HUDEP-2 (cell line): Measurements from ENCODE around the gene NRG2.

Experiments used
- DNase-seq, 76 experiments: peaks; one replicate each; lab custom pipeline; 2025; ENCODE audit not compliant: unreplicated experiment in 76 of 76; lab: John Stamatoyannopoulos, UW

The NRG2 gene

DNA sequence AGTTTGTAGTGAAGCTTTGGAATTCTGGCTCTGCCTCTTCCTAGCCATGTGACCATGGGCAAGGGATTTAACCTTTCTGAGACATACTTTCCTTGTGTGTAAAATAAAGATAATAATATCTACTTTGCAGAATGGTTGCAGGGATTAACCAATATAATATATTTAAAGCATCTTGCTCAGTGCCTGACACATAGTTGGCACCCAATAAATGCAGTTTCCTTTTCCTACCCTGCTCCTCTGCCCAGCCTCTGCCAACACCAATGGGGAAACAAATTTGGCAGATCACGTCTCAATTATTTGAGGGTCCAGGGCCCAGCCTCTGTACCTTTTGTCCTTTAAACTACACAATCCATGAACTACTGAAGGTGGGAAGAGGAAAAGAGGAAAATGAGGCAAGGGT is 91.1 kb downstream of the NRG2 start:
- DNase-seq: no peak

DNA sequence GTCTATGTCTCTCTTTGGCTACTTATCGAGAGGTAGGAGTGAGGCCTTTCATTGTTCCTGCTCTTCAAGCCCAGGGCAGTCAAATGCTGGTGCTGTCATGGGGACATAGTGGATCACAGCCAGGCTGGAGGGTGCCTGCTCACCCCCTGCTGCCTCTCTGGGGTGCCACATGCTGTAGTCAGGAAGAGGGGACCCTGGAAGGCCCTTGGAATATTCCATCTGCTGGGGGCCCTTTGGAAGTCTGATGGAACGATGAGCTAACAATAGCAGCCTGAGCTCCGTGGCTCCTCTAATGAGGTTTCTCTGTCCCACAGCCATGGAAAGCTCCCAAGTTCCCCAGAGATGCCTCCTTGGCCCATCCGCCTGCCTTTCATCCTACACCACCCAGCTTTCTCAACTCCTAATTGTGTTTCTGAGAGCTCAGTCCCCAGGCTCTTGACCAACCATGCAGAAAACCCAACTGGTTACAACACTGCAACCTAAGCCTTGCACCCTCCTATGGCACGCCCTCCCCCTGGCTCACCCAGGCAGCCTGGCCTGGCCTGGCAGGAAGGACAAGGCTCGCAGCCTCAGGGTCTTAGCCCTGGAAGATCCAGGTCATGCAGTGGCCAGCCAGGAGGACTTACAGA is 91.7 kb downstream of the NRG2 start:
- no peak for DNase-seq

DNA sequence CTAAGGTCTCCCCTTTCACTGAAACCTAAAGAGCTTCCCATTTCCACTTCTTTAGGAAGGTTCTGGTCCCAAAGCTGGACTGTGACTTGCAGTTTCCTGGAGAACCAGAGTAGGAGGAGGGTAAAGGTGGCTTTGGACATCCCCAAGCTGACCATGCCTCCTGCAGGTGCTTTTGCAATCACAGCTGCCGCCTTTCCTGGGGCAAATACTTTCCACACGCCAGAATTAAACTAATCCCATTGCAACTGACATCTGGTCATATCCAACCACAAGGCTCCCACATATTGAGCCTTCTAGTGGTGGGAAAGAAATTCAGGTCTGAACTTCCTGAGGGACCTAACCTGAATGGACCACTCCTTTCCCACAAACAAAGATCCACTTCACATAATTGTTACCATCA is 92.7 kb downstream of the NRG2 start:
- DNase-seq: no peak

DNA sequence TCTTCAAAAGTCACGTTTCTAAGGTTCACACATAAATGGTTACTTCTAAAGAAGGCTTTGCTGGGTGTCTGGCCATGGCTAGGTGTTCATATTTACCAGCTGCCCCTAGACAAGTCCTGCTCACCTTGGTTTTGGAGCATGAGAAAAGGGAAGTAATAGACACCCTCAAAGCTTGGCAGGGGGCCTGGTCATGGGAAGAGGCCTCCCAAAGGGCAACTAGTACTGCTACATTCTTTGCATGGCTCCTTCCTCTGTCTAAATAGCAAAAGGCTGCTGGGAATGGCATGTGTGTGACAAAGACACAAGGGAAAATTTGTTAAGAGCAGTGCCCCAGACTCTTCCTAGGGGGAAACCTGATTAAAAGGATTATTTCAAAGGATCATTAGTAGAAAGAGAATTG is 93.4 kb downstream of the NRG2 start:
- no peak for DNase-seq

DNA sequence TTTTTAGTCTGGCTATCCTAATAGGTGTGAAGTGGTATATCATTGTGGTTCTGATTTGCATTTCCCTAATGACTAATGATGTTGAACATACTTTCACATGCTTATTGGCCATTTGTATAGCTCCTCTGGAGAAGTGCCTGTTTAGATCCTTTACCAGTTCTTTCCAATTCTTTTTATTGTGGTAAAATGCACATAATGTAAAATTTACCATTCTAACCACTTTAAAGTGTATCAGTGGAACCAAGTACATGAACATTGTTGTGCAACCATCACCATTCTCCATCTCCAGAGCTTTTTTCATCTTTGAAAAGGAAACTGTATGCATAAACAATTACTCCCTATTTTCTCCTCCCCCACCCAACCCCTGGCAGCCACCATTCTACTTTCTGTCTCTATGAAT is 95.4 kb downstream of the NRG2 start:
- DNase-seq: no peak

DNA sequence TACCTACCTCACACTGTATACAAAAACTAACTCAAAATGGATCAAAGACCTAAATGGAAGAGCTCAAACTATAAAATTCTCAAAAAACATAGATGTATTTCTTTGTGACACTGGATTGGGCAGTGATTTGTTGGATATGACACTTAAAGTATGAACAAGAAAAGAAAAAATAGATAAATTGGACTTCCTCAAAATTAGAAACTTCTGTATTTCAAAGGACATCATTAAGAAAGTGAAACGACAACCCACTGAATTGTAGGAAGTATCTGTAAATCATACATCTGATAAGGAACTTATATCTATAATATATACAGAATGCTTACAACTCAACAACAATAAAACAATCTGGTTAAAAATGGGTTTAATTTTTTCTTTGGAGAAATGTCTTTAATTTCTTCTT is 96.7 kb downstream of the NRG2 start:
- DNase-seq: no peak

DNA sequence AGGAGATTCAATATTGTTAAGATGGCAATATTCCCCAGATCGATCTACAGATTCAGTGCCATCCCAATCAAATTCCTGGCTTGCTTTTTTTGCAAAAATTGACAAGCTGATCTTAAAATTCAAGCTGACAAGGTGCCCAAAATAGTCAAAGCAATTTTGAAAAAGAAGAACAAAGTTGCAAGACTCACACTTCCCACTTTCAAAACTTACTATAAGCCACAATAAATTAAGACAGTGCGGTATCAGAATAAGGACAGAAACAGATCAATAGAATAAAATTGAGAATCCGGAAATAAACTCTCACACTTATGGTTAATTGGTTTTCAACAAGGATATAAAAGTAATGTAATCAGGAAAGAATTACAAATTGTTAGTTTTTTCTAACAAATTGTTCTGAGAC is 97.1 kb downstream of the NRG2 start:
- DNase-seq: no peak

DNA sequence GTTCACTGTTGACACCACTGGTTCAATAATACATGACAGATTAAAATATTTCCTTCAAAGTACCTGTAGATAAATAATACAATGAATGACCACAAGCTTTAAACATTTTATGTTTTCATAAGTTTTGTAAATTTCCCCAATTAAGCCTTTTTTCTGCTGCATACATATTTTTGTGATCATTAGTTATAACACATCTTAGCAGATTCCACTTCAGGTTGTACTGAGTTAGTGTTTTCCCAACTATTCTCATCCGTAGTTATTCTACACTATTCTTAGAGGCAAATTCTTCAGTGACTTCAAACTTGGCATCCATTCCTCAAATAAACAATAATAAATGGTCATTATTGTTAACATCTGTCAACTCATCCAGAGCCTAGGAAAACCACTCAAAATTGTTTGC is 100.9 kb downstream of the NRG2 start:
- DNase-seq: no peak

DNA sequence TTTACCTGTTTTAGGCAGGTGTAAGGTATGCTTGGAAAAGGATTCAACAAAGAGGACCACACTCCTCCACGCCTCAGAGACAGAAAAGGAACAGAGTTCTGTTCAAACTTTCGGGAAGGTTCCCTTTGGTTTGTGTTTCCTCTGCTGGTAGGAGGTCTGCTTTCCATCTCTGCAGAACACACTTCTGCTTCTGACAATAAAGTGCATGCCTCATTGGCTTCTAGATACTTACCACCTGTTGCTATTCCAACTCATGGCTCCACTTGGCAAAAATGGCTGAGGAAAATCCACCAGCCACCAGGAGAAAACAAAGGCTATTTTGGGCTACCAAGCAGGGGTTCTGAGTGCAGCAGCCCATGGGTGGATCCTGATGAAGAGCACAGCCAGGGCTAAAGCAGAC is 112.7 kb downstream of the NRG2 start:
- no peak for DNase-seq

DNA sequence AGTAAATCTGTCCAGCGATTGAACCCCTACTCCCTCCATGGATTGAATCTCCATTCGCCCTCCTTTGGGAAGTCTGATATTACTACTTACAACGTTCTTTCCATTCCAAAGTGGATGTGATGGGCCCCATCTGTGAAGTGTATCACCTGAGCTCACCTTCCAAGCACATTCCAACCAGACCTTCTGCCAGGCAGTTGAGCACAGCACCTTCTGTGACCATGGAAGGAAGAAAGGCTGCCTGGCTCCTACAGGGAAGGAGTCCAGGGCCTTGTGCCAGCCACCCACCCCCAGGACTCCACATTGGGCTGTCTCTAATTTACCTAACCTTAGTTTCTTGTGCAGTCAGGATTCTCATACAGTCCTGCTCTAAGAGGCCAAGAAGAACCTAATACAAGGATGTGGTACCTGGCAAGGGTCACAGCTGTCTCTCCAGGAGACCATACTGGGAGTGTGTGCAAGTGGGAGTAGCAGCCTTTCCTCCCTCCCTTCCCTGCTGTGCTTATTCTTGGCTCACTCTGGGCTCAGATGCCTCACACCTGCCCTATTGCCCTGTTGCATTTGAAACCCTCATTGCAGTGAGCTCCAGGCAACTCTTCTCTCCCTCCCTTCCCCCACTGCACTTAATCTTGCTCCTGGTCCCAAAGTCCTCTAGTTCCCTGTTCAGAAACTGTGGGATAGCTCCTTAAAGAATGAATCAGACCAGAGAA is 116.1 kb downstream of the NRG2 start:
- no peak for DNase-seq

DNA sequence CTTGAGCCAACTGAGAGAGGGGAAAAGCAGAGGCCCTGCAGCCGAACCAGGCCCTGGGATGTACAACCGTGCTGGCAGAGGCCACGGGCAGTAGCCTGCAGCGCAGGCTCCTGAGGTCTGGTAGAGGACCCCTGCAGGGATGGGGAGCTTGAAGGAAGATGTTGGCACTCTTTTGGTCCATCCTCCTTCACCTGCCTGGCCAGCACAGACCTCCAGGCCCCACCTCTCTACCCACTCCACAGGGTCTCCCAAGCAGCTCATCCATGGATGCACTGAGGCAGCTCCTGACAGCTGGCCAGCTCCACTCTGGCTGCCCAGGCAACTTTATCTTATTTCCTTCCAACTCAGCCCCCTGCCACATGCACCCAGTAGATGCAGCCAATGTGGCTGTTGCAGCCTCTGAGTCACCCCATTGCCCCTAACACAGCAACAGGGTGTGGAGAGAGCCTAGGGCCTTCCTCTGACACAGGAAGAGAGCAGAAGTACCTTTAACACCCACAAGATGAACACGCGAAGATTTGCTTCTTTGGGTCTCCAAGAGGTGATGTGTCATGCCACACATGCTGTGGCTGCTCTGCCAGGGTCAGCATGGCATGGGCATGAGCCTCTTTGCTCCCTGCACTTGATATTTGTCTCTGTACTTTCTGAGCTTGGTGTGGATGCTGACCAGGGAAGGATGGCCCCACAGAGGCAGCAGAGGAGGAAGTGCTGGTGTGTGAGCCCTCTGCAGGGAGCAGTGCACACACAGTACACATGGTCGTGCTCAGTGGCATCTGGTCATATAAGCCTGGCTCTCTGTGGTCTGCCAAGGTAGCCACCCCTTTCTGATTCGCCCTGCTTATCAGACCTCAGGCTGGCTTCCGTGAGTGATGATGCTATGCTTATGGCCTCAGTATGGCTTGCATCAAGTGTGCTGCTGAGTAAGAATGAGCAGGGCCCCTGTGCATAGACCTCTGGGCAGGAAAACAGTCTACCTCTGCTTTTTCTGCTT is 117.2 kb downstream of the NRG2 start:
- no peak for DNase-seq

DNA sequence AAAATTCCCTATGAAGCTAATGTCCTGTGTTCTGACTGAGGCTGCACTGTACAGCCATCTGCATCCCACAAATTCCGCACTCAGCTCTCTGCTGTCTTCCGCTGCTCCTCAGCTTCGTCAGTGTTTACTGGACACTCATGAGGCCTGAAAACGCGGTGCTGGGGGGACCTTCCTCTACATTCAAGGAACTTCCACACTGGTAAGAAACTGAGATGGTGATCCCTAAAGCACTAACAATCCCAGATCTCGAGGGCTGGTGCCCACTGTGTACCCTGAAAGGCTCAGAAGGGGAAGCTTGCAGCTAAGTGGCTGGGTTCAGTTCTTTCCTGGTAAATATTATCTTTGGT is 117.9 kb downstream of the NRG2 start:
- no peak for DNase-seq

DNA sequence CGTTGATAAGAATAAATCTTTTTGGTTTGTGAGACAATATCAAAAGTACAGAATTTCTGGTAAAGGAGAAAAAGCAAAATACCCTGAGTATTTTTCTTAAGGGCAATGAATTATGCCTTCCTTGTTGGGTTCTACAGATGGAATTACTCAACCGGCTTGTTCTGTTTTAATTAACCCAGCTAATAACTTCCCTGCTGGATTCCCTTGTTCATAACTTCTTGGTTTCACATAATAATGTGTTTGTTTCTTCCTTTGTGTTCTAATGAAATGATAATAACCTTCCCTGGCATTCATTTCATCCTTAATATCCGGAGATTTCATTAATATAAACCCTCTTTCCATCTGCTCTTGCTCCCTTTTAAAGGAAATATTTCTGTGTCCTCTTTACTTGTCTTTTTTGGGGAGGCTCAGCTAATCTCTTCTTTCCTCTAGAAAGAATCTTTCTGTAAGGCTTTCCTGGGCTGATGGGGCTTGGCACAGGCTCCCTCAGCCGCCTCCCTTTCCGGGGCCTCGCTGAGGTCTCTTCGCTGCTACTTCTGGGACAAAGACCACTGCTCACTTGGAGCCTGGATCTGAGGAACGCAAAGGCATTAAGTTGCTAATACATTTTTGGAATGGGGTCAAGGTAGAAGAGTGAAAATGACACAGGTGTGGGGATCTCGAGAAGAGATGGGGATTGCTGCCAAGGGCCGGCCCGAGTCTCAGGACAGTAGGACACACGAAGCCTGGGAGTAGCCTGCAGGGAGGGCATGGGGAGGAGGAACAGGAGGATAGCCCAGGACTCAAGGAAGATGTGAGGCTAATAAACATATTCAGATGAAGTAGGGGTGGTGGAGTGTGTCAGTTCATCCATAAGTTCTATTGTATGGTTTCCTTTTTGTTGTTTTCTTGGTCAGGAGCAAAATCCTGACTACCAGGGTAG is 118.5 kb downstream of the NRG2 start:
- DNase-seq: no peak

DNA sequence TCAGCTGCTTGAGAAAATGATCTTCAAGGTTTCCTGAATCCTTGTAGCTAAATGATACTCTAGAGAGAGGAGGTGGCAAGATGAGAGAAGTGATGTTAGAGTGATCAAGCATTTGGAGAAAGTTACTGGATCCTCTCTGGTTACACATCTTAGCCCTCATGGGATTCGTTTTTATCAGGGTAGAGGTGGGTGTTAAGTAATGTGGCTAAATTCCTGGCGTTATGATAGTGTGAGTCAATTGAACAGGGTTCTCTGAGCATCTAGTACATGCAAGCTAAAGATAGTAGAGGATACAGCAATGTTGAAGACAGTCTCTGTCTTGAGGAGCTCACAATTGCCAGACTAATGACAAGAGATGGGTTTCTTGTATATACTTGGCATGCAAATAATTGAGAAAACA is 123.8 kb downstream of the NRG2 start:
- DNase-seq: no peak

DNA sequence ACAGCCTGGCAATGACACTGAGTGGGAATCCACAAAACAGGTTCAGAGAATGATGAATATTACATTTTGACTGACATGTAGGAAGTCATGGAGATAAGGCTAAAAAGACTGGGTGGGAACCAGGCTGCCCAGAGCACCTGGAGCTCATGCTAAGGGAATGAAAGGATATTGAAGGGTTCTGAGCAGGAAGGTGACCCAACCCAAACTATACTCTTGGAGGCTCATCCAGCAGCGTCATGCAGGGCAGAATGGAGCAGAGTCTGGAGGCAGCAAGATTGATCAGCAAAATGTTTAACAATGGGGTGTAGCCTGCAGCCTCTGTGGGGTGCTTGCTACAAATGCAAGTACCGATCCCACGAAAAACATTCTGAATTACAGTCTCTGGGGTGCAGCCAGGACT is 127.3 kb downstream of the NRG2 start:
- DNase-seq: no peak

DNA sequence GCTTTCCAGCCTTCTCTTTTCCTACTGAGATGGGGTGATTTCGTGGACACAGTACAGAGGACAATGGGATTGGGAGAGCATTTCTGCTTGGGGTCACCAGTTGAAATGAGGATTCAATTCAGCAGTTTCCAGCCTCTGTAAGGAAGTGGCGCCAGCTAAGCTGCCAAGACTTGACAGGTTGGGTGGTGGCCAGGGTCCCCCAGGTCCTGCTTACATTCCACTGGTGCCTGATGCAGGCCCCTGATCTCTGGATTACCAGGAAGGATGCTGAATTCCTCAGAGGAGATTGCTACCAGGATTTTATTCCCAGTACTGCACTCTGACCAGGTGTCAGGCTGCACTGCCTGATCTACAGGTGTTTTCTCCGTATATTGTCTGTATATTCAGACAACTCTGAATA is 127.8 kb downstream of the NRG2 start:
- DNase-seq: no peak

DNA sequence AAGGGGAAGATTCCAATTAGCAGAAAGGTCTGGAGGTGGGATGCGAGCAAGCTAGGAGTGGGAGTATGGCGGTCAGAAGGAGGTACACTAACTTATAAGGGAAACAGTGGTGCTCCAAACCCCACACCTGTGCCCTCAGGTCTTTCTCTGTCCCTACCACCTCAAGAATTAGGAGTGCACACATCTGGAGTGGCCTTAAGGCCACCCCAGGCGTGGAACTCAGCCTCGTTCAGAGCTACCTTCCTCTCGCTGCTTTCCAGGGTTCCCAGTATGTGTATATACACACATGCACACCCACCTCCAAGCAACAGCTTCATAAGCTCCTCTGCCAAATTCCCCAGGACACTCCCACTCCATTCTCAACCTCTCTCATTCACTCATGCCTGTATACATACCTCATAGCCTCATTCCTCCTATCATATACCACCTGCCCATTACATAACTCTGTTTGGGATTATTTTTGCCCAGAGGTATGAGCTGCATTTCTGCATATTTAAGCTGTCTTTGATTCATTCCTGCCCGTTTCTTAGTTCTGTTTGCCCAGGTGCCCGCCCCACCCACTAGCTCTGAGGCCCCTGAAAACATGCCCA is 128.8 kb downstream of the NRG2 start:
- no peak for DNase-seq

DNA sequence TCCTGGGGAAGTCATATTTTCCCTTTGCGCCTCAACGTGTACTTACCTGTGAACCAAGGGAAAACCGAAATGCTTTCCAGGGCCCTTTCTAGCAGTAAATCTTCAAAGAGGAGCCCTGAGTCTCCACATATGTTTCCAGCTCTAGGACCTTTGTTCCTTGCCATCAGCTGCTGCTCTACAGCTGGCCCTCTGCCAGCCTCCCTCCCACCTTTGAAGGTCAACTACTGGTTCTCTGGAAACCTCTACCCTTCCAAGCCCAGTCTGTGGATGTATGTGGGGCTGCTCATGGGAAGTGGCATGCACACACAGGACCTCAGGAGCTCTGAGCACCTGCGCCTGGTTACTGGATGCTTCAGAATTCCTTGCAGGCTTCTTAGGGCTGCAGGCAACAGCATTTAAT is 130.3 kb downstream of the NRG2 start:
- no peak for DNase-seq

DNA sequence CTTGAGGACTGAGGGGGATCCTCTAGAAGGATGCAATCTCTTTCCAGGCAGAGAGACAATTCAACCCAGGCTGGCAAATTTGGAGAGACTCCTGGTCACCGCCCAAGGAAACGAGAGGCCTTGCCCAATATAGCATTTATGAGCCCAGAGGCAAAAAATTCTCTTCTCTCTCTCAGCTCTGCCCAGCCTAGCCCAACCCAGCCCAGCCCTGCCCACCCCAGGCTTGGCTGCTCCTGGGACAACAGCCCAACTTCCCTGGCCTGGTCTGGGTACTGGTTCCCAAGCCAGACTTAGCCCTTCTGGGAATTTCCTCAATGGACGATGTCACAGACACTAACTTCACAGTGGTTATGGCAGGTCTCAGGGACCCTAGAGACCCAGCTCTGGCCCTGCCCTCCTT is 130.9 kb downstream of the NRG2 start:
- DNase-seq: no peak

DNA sequence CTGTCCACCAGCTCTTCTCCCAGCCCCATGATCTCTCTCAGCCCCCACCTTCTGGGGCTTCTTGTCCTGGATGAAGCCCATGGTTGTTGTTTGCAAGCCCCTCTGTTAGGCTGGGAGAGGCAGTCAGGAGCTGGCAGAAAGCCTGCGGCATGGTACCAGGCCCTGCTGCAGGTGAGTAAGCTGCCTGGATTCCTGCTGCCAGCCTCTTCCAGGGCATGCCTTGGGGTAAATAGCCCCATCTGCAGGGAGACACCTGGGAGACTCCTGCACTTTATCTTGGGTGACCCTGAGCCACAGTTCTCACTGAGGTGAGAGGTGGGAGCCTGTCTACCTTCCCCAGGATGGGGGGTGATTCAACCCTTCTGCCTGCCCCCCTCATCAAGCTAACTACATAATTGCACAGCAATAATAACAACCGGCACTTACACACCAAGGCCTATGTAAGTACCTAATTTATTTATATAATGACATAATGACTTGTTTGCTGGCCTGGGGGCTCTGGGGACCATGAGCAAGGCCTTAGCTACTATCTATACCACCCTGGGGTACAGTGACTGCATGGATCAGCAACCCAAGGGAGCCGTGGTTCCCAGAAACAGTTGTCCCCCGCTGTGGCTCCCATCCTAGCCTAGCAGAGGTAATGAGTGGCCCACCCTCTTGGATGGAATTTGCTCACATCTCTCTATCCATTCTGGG is 131.5 kb downstream of the NRG2 start:
- DNase-seq: no peak
